ENCODE measurements around the gene ELFN2. TPM values are rescaled to one million over a fixed set of nuclear protein-coding genes. Genes with fewer than 3 reads are reported as not detected.

The ELFN2 gene
- total RNA-seq, 3 donors from 2014 or later = 0.35 to 0.54 TPM; not detected in 1

GRCh38 chr22:37416827-37417226, 10.5 kb downstream of the ELFN2 start:
- H3K36me3 ChIP-seq (ENCODE audit: low read depth) = no peaks in the 10 kb centered on the region
- TF ChIP-seq, protein P1, sequence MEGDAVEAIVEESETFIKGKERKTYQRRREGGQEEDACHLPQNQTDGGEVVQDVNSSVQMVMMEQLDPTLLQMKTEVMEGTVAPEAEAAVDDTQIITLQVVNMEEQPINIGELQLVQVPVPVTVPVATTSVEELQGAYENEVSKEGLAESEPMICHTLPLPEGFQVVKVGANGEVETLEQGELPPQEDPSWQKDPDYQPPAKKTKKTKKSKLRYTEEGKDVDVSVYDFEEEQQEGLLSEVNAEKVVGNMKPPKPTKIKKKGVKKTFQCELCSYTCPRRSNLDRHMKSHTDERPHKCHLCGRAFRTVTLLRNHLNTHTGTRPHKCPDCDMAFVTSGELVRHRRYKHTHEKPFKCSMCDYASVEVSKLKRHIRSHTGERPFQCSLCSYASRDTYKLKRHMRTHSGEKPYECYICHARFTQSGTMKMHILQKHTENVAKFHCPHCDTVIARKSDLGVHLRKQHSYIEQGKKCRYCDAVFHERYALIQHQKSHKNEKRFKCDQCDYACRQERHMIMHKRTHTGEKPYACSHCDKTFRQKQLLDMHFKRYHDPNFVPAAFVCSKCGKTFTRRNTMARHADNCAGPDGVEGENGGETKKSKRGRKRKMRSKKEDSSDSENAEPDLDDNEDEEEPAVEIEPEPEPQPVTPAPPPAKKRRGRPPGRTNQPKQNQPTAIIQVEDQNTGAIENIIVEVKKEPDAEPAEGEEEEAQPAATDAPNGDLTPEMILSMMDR (IDR thresholded peaks at IDR 0.05) = no peak
- DNase-seq (no peak), ATAC-seq (no peak)
- H3K4me3 ChIP-seq = no peak overlapping the region
- no peaks in the 10 kb centered on the region for H3K4me1 ChIP-seq (ENCODE audit: low read depth)
- no peaks in the 10 kb centered on the region for H3K9me3 ChIP-seq
- intact Hi-C loops (cut with DNase I, micrococcal nuclease) = loop anchor here in 1 of 2 donors (5.0 kb wide), 1 partner anchor 110 kb away; no protein-coding TSS in a partner anchor

- Histone ChIP-seq H3K9me3 (no peaks in the 10 kb centered on the region), H3K4me1 (ENCODE audit: low read depth) (no peaks in the 10 kb centered on the region), H3K4me3 (no peak overlapping the region), H3K36me3 (ENCODE audit: low read depth) (no peaks in the 10 kb centered on the region)
- intact Hi-C loops (cut with DNase I, micrococcal nuclease) = loop anchor here in 1 of 2 donors (5.0 kb wide), 1 partner anchor 111 kb away; no protein-coding TSS in a partner anchor
- DNase-seq = no peak
- ATAC-seq = no peak
- TF ChIP-seq, protein P1 (IDR thresholded peaks at IDR 0.05) = no peak
Measured at GRCh38 chr22:37416389-37416788, 10.9 kb downstream of the ELFN2 start.

GRCh38 chr22:37415210-37415609, 12.1 kb downstream of the ELFN2 start:
- DNase-seq (no peak), ATAC-seq (no peak)
- TF ChIP-seq, protein P1 (IDR thresholded peaks at IDR 0.05) = no peak
- Histone ChIP-seq H3K4me1 (ENCODE audit: low read depth) (no peaks in the 10 kb centered on the region), H3K36me3 (ENCODE audit: low read depth) (no peaks in the 10 kb centered on the region), H3K4me3 (no peak overlapping the region), H3K9me3 (no peaks in the 10 kb centered on the region)
- intact Hi-C loops (cut with DNase I, micrococcal nuclease) = loop anchor here in 1 of 2 donors (5.0 kb wide), 1 partner anchor 112 kb away; no protein-coding TSS in a partner anchor

GRCh38 chr22:37414288-37414687, 13.0 kb downstream of the ELFN2 start:
- intact Hi-C loops (cut with DNase I, micrococcal nuclease) = no loop called here
- Histone ChIP-seq H3K36me3 (ENCODE audit: low read depth) (no peaks in the 10 kb centered on the region), H3K9me3 (no peaks in the 10 kb centered on the region), H3K4me1 (ENCODE audit: low read depth) (no peaks in the 10 kb centered on the region), H3K4me3 (no peak overlapping the region)
- DNase-seq (no peak), ATAC-seq (no peak)
- TF ChIP-seq, protein P1 (IDR thresholded peaks at IDR 0.05) = no peak

DNA sequence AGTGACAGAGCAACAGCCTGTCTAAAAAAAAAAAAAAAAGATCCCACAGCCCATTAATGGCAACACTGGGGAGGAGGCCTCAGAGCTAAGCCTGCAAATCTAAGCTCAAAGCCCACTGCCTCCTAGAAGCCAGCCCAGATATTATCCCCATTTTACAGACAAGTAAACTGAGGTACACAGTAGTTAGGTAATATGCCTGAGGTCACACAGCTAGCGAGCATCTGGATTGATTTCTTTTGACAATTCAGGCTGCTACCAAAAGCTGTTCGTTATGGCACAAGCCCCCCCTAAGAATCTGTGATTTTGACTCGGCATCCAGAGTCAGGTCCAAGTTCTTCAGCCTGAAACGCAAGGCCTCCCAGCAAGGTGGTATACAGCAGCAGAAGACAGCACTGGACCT, 13.7 kb downstream of the ELFN2 start:
- Histone ChIP-seq H3K36me3 (ENCODE audit: low read depth) (no peaks in the 10 kb centered on the region), H3K9me3 (no peaks in the 10 kb centered on the region), H3K4me1 (ENCODE audit: low read depth) (no peaks in the 10 kb centered on the region), H3K4me3 (no peak overlapping the region)
- no peak for DNase-seq
- ATAC-seq = no peak
- TF ChIP-seq, protein P1 (IDR thresholded peaks at IDR 0.05) = no peak
- intact Hi-C loops (cut with DNase I, micrococcal nuclease) = no loop called here

Data from mucosa of descending colon (tissue), 3 donors.